Measurements from ENCODE around the gene AVPR1B. TPM values are rescaled to one million over a fixed set of nuclear protein-coding genes. Genes with fewer than 3 reads are reported as not detected.

AVPR1B gene
- not detected in 2 replicates for total RNA-seq

GRCh38 chr1:206117151-206117948 is at the start of gene AVPR1B:
Gene AVPR1B (minus strand): TSS chr1:206117388. CDS start chr1:206116890, 498 bp downstream.

Other genes starting within 250 kb of the AVPR1B start
- not detected in 2 replicates for gene SLC26A9, start 173.9 kb downstream of the AVPR1B start, total RNA-seq
- 1.3 and 1.5 TPM in 2 replicates for gene RAB7B, start 114.0 kb downstream of the AVPR1B start, total RNA-seq
- not detected in 2 replicates for gene CTSE, start 93.5 kb downstream of the AVPR1B start, total RNA-seq
- gene RHEX, start 64.2 kb downstream of the AVPR1B start, total RNA-seq = not detected in 2 replicates
- 2.1 and 2.9 TPM in 2 replicates for gene FAM72A, start 85.5 kb upstream of the AVPR1B start, total RNA-seq
- 48.4 and 82.3 TPM in 2 replicates for gene SRGAP2, start 86.2 kb upstream of the AVPR1B start, total RNA-seq

Measured in smooth muscle cell of the umbilical artery (primary cell).